Mammary epithelial cell (primary cell): ENCODE data around the gene C12orf75.
"Not testable (repeated sequence)": the region's sequence is repeated elsewhere in the genome, so short reads cannot be mapped to it uniquely, and the experiment has no call there.

Source experiments
- CTCF ChIP-seq, 2 donors: IDR thresholded peaks in 1 of 2; conservative IDR thresholded peaks in 1 of 2; 2 replicates each; pipeline ENCODE4 v1.5.1; 2011 to 2012; ENCODE audit warnings: inconsistent platforms in 2 of 2, low read length in 2 of 2, mild to moderate bottlenecking in 2 of 2, control low read depth in 1 of 2, low read depth in 1 of 2; ENCODE audit not compliant: insufficient read depth in 1 of 2; ENCODE audit errors: extremely low read depth in 1 of 2
- EZH2 ChIP-seq: IDR thresholded peaks from 2 replicates; pipeline ENCODE4 v1.6.1; 2012; ENCODE audit warnings: low read length, inconsistent platforms, borderline replicate concordance

GRCh38 chr12:105332286-105332685 lies 1.8 kb downstream of the C12orf75 start:
- not testable (repeated sequence) for TF ChIP-seq CTCF (conservative IDR thresholded peaks at IDR 0.05 in 1 of 2, IDR thresholded peaks at IDR 0.05 in 1 of 2; ENCODE audit: extremely low read depth in 1 of 2, insufficient read depth in 1 of 2, low read depth in 1 of 2, low read length in 2 of 2); EZH2
